ENCODE measurements around the gene OTUB2. TPM values are rescaled to one million over a fixed set of nuclear protein-coding genes. Genes with fewer than 3 reads are reported as not detected.

Gene OTUB2
- total RNA-seq, 2 donors from 2014 or later = 6.3 to 6.7 TPM

DNA sequence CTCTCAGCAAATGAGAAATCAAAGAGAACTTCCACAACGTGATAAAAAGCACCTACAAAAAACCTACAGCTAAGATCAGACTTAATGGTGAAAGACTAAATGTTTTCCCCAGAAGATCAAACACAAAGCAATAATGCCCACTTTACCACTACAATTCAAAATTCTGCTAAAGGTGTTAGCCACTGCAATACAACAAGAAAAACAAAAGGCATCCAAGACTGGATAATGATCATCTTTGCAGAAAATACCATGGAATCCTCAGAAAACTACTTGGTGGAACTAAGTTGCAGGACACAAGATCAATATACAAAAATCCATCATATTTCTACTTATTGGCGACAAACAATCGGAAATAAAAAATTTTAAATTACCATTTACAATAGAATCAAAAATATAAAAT is 48.4 kb downstream of the OTUB2 start:
- WGBS, 2 experiments (ENCODE audit: insufficient coverage in 1 of 2, insufficient read length in 1 of 2) = 98 to 100% methylated on average over 1 to 2 of the region's 3 CpGs
- H3K4me3 ChIP-seq (ENCODE audit: low read length) = peak overlapping the region; percentile 65
- DNase-seq = no peak
- H3K36me3 ChIP-seq (ENCODE audit: control insufficient read depth, insufficient read depth, low read length) = peaks cover 36% of the 10 kb centered on the region
- no peak overlapping the region for H3K9ac ChIP-seq (ENCODE audit: extremely low read depth, low read length, poor library complexity, severe bottlenecking)
- no peak overlapping the region for H3K4me3 Mint-ChIP-seq
- H3K27ac Mint-ChIP-seq = no peak overlapping the region
- TF ChIP-seq, protein P1, sequence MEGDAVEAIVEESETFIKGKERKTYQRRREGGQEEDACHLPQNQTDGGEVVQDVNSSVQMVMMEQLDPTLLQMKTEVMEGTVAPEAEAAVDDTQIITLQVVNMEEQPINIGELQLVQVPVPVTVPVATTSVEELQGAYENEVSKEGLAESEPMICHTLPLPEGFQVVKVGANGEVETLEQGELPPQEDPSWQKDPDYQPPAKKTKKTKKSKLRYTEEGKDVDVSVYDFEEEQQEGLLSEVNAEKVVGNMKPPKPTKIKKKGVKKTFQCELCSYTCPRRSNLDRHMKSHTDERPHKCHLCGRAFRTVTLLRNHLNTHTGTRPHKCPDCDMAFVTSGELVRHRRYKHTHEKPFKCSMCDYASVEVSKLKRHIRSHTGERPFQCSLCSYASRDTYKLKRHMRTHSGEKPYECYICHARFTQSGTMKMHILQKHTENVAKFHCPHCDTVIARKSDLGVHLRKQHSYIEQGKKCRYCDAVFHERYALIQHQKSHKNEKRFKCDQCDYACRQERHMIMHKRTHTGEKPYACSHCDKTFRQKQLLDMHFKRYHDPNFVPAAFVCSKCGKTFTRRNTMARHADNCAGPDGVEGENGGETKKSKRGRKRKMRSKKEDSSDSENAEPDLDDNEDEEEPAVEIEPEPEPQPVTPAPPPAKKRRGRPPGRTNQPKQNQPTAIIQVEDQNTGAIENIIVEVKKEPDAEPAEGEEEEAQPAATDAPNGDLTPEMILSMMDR (conservative IDR thresholded peaks at IDR 0.05) = no peak
- peaks cover 56% of the 10 kb centered on the region for H3K9me3 ChIP-seq (ENCODE audit: control insufficient read depth, low read length)
- H3K9me3 Mint-ChIP-seq = peaks cover 49% of the 10 kb centered on the region
- H3K27me3 ChIP-seq (ENCODE audit: control insufficient read depth, insufficient read depth, low read length, poor library complexity, severe bottlenecking) = no peaks in the 10 kb centered on the region
- H3K36me3 Mint-ChIP-seq (ENCODE audit: low read depth) = peaks cover 75% of the 10 kb centered on the region
- H3K27ac ChIP-seq (ENCODE audit: low read depth, low read length) = no peak overlapping the region
- no peaks in the 10 kb centered on the region for H3K4me1 ChIP-seq (ENCODE audit: control insufficient read depth, insufficient read depth, low read length)
- H3K4me1 Mint-ChIP-seq = peaks cover 15% of the 10 kb centered on the region
- no peaks in the 10 kb centered on the region for H3K27me3 Mint-ChIP-seq (ENCODE audit: insufficient read depth)

DNA sequence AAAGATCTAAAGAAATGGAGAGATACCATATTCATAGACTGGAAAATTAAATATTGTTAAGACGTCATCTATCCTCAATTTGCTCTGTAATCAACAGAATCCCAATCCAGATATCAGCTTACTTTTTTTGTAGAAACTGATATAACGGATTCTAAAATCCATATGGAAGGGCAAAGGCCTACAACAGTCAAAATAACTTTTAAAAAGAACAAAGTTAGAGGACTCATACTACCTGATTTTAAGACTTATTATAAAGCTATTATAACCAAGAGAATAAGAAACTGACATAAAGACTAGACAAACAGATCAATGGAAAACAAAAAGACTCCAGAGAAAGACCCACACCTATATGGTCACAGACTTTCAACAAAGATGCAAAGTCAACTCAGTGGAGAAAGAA is 48.9 kb downstream of the OTUB2 start:
- 100% methylated on average over 1 to 2 of the region's 2 CpGs for WGBS, 2 experiments (ENCODE audit: insufficient coverage in 1 of 2, insufficient read length in 1 of 2)
- peaks cover 71% of the 10 kb centered on the region for H3K36me3 Mint-ChIP-seq (ENCODE audit: low read depth)
- Histone ChIP-seq H3K27ac (ENCODE audit: low read depth, low read length) (no peak overlapping the region), H3K9ac (ENCODE audit: extremely low read depth, low read length, poor library complexity, severe bottlenecking) (no peak overlapping the region), H3K27me3 (ENCODE audit: control insufficient read depth, insufficient read depth, low read length, poor library complexity, severe bottlenecking) (no peaks in the 10 kb centered on the region), H3K4me3 (ENCODE audit: low read length) (peak overlapping the region; percentile 60), H3K9me3 (ENCODE audit: control insufficient read depth, low read length) (peaks cover 52% of the 10 kb centered on the region), H3K4me1 (ENCODE audit: control insufficient read depth, insufficient read depth, low read length) (no peaks in the 10 kb centered on the region), H3K36me3 (ENCODE audit: control insufficient read depth, insufficient read depth, low read length) (peaks cover 36% of the 10 kb centered on the region)
- TF ChIP-seq, protein P1 (conservative IDR thresholded peaks at IDR 0.05) = no peak
- peaks cover 44% of the 10 kb centered on the region for H3K9me3 Mint-ChIP-seq
- no peak overlapping the region for H3K27ac Mint-ChIP-seq
- H3K4me1 Mint-ChIP-seq = peaks cover 20% of the 10 kb centered on the region
- no peak for DNase-seq
- H3K4me3 Mint-ChIP-seq = no peak overlapping the region
- H3K27me3 Mint-ChIP-seq (ENCODE audit: insufficient read depth) = no peaks in the 10 kb centered on the region

DNA sequence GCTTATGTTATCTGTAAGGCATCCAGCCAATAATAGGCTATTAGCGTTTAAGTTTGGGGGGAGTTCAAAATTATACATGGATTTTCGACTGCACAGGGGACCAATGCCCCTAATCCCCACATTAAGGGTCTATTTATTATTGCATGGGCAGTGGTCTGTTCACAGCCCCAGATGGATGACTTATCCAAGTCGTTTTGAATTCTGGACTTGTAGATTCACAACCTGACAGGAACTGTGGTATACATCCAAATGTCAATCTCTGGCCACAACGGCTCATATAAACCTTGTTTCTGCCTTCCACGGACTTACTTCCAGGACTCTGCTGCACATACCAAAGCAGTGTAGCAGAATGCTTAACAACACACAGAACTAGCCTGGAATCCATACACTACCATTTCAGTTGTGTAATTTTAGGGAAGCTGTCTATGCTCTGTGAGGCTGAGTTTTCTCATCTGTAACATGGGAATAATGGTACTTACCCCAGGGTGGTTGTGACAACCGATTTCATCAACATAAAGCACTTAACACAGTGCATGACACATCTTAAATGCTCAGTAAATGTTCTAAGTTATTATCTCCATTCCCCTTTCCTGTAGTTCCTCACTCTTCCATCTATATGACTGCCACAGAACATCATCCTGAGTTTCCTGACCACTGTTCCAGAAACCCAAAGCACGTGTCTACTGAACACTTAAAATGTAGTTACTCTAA is 51.1 kb downstream of the OTUB2 start:
- H3K9me3 ChIP-seq (ENCODE audit: control insufficient read depth, low read length) = peaks cover 35% of the 10 kb centered on the region
- peaks cover 51% of the 10 kb centered on the region for H3K36me3 Mint-ChIP-seq (ENCODE audit: low read depth)

More for the DNA sequence above, 51.1 kb downstream of the OTUB2 start:
- Histone ChIP-seq H3K27me3 (ENCODE audit: control insufficient read depth, insufficient read depth, low read length, poor library complexity, severe bottlenecking) (no peaks in the 10 kb centered on the region), H3K27ac (ENCODE audit: low read depth, low read length) (no peak overlapping the region), H3K9ac (ENCODE audit: extremely low read depth, low read length, poor library complexity, severe bottlenecking) (no peak overlapping the region), H3K36me3 (ENCODE audit: control insufficient read depth, insufficient read depth, low read length) (peaks cover 36% of the 10 kb centered on the region), H3K4me3 (ENCODE audit: low read length) (peak overlapping the region; percentile 90), H3K4me1 (ENCODE audit: control insufficient read depth, insufficient read depth, low read length) (no peaks in the 10 kb centered on the region)
- TF ChIP-seq, protein P1 (conservative IDR thresholded peaks at IDR 0.05) = no peak
- no peaks in the 10 kb centered on the region for H3K27me3 Mint-ChIP-seq (ENCODE audit: insufficient read depth)
- no peak overlapping the region for H3K4me3 Mint-ChIP-seq
- H3K9me3 Mint-ChIP-seq = peaks cover 22% of the 10 kb centered on the region
- WGBS, 2 experiments (ENCODE audit: insufficient coverage in 1 of 2, insufficient read length in 1 of 2) = 95 to 99% methylated on average over 7 of the region's 7 CpGs
- H3K27ac Mint-ChIP-seq = no peak overlapping the region
- H3K4me1 Mint-ChIP-seq = peaks cover 26% of the 10 kb centered on the region
- DNase-seq = no peak

Measured in endodermal cell (in vitro differentiated cells).